ENCODE measurements around the gene GRIK4. TPM values are rescaled to one million over a fixed set of nuclear protein-coding genes. Genes with fewer than 3 reads are reported as not detected.

GRIK4 gene
- total and polyA plus RNA-seq, 2 donors (not counting 3 experiments of a cell fraction or from before 2014, with no cell fraction given) = 0.81 to 1.6 TPM

DNA sequence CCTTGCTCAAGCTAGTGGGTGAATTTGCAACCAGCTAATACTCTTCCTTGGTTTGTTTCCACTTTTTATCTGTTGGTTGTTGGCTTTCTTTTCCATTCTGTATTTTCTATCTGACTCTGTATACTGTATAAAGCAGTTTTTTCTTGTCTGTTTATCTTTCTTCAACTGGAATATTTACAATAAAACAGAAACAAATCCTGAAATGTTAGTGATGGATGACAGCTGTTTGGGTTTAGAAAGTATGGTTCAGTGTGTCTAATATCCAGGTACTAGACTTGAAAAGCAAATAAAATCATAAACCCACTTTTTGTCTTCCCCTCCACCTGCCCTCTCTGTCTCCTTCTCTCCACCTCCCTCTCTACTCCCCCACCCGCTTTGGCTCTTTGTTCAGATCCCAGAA, 477.1 kb downstream of the GRIK4 start:
- DNase-seq (ENCODE audit: low read depth, low spot score) (no peak), FAIRE-seq (no peak)
- ChIA-PET CTCF (no interaction called here), POLR2A (no interaction called here)
- no peak overlapping the region for H3K9ac ChIP-seq (replicated peaks; ENCODE audit: extremely low read depth, insufficient read depth, low read length)
- intact Hi-C loops (cut with micrococcal nuclease) (no loop called here), dilution Hi-C loops (cut with MboI; ENCODE audit: extremely low pct_ligation_motif_present, low sequenced_read_pairs) (no loop called here)
- no TSS peak for BruUV-seq (replicated peaks)
- no peaks in the 10 kb centered on the region for H3K79me2 ChIP-seq (ENCODE audit: control insufficient read depth, insufficient read depth, low read length)
- H3K4me1 ChIP-seq (ENCODE audit: control insufficient read depth, extremely low read depth, insufficient read depth, low read length) = peaks cover 5% of the 10 kb centered on the region
- TF ChIP-seq MYC (IDR thresholded peaks at IDR 0.05; ENCODE audit: low read depth, low read length) = no peak
- no peak for TF ChIP-seq JUN (IDR thresholded peaks at IDR 0.05; ENCODE audit: borderline replicate concordance, insufficient read depth, insufficient read length, low read depth)
- TF ChIP-seq, protein P1, sequence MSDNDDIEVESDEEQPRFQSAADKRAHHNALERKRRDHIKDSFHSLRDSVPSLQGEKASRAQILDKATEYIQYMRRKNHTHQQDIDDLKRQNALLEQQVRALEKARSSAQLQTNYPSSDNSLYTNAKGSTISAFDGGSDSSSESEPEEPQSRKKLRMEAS (IDR thresholded peaks at IDR 0.05; ENCODE audit: insufficient read depth, insufficient read length) = no peak
- TF ChIP-seq CTCF (IDR thresholded peaks at IDR 0.05; ENCODE audit: extremely low read depth in 1 of 2, insufficient read depth in 1 of 2, low read depth in 1 of 2, low read length in 2 of 2) = no peak
- no peak for TF ChIP-seq POLR2A (IDR thresholded peaks at IDR 0.05; ENCODE audit: low read depth, low read length)
- no peak for TF ChIP-seq FOS (IDR thresholded peaks at IDR 0.05; ENCODE audit: borderline replicate concordance, insufficient read depth, low read length)
- H4K20me1 ChIP-seq (replicated peaks; ENCODE audit: control insufficient read depth, extremely low read depth, insufficient read depth, low read length) = no peaks in the 10 kb centered on the region
- H3K9me3 ChIP-seq (replicated peaks; ENCODE audit: control insufficient read depth, insufficient read depth, low read length) = no peaks in the 10 kb centered on the region
- no peaks in the 10 kb centered on the region for H3K9me1 ChIP-seq (replicated peaks; ENCODE audit: control insufficient read depth, extremely low read depth, insufficient read depth, low read length)
- H3K4me2 ChIP-seq (ENCODE audit: insufficient read depth, low read length) = no peak overlapping the region
- no peak overlapping the region for H3K27ac ChIP-seq (ENCODE audit: insufficient read depth, low read depth, low read length)
- peaks cover 8 to 14% of the 10 kb centered on the region in 2 experiments for H3K27me3 ChIP-seq (ENCODE audit: control insufficient read depth in 2 of 2, insufficient read depth in 2 of 2, low read length in 2 of 2)
- H3K36me3 ChIP-seq (ENCODE audit: control insufficient read depth in 2 of 2, extremely low read depth in 1 of 2, insufficient read depth in 2 of 2, low read length in 2 of 2) = no peaks in the 10 kb centered on the region
- H3K4me3 ChIP-seq (replicated peaks in 1 of 3; ENCODE audit: insufficient read depth in 1 of 3, low read depth in 1 of 3, low read length in 3 of 3) = no peak overlapping the region
- no peak overlapping the region for H2AFZ ChIP-seq (ENCODE audit: low read depth, low read length)
